ENCODE data around the gene MRPL2. TPM values are rescaled to one million over a fixed set of nuclear protein-coding genes. Genes with fewer than 3 reads are reported as not detected.

MRPL2 gene
- total RNA-seq, 1 donor from 2014 or later, result 50.5 TPM

DNA sequence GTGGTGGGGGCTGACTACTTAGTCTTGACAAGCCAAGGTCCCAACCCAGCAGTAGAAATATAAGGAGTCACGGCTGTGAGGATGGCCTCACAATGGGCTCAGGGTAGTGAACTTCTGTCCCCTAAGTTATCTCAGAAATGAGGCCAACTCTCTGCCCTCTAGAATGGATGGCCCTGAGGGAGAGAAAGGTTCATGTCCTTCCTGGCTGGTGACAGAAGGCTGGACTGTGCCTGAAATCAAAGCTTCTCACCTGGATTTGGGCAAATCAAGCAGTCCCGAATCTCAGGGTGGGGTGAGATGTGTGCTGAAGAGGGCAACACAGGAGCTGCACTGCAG, 25.1 kb downstream of the MRPL2 start:
- H3K4me1 Mint-ChIP-seq (ENCODE audit: low read depth, unreplicated experiment), result peaks cover 2% of the 10 kb centered on the region
- TF ChIP-seq, protein P1, sequence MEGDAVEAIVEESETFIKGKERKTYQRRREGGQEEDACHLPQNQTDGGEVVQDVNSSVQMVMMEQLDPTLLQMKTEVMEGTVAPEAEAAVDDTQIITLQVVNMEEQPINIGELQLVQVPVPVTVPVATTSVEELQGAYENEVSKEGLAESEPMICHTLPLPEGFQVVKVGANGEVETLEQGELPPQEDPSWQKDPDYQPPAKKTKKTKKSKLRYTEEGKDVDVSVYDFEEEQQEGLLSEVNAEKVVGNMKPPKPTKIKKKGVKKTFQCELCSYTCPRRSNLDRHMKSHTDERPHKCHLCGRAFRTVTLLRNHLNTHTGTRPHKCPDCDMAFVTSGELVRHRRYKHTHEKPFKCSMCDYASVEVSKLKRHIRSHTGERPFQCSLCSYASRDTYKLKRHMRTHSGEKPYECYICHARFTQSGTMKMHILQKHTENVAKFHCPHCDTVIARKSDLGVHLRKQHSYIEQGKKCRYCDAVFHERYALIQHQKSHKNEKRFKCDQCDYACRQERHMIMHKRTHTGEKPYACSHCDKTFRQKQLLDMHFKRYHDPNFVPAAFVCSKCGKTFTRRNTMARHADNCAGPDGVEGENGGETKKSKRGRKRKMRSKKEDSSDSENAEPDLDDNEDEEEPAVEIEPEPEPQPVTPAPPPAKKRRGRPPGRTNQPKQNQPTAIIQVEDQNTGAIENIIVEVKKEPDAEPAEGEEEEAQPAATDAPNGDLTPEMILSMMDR (IDR thresholded peaks at IDR 0.05; ENCODE audit: partially characterized antibody, unreplicated experiment), result no peak
- no peak overlapping the region for H3K27ac Mint-ChIP-seq (ENCODE audit: unreplicated experiment)
- H3K4me3 Mint-ChIP-seq (ENCODE audit: unreplicated experiment), result no peak overlapping the region
- H3K27me3 Mint-ChIP-seq (ENCODE audit: unreplicated experiment), result peaks cover 7% of the 10 kb centered on the region
- no peaks in the 10 kb centered on the region for H3K9me3 Mint-ChIP-seq (ENCODE audit: unreplicated experiment)
- H3K36me3 Mint-ChIP-seq (ENCODE audit: unreplicated experiment), result no peaks in the 10 kb centered on the region
- no peak for DNase-seq

DNA sequence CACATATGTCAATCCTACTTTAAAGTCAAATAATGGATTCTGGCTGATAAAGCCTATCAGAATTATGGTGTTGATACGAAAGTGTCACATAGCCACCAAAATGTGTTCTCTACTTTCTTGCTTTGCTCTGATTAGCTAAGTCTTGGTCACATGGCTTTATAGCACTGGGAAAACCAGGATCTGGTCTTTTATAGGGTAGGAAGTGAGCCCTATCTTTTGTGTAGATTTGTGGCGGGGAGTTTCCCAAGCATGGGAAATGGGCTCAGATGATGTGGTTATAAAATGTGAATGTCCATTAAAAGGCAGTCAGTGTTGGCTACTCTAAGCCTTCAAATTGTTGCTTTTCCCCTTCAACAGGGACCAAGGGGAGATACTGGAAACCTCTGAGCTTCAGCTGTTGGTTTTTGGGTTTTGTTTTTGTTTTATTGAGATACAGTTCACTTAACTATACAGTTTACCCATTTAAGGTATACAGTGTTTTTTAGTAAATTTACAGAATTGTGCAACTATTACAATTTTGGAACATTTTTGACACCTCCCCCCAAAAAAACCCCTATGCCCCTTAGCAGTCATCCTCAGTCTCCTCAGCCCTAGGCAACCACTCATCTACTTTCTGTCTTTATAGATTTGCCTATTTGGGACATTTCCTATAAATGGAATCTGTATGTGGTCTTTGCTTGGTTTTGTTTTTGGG, 25.6 kb downstream of the MRPL2 start:
- no peak overlapping the region for H3K4me3 Mint-ChIP-seq (ENCODE audit: unreplicated experiment)
- TF ChIP-seq, protein P1 (IDR thresholded peaks at IDR 0.05; ENCODE audit: partially characterized antibody, unreplicated experiment), result no peak
- H3K27ac Mint-ChIP-seq (ENCODE audit: unreplicated experiment), result peak overlapping the region; percentile 5
- H3K27me3 Mint-ChIP-seq (ENCODE audit: unreplicated experiment), result peaks cover 4% of the 10 kb centered on the region
- no peaks in the 10 kb centered on the region for H3K36me3 Mint-ChIP-seq (ENCODE audit: unreplicated experiment)
- H3K9me3 Mint-ChIP-seq (ENCODE audit: unreplicated experiment), result no peaks in the 10 kb centered on the region
- peaks cover 2% of the 10 kb centered on the region for H3K4me1 Mint-ChIP-seq (ENCODE audit: low read depth, unreplicated experiment)
- DNase-seq, result no peak

DNA sequence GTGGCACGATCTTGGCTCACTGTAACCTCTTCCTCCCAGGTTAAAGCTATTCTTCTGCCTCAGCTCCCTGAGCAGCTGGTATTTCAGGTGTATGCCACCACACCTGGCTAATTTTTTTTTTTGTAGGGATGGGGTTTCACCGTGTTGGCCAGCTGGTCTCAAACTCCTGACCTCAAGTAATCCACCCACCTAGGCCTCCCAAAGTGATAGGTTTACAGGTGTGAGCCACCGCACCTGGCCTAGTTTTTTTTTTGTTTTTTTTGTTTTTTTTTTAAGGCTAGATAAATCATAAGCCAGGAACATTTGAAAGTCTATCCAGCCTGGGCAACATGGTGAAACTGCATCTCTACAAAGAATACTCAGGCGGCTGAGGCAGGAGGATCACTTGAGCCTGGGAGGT, 26.9 kb downstream of the MRPL2 start:
- TF ChIP-seq, protein P1 (IDR thresholded peaks at IDR 0.05; ENCODE audit: partially characterized antibody, unreplicated experiment), result no peak
- Mint-ChIP-seq H3K27me3 (ENCODE audit: unreplicated experiment) (peaks cover 2% of the 10 kb centered on the region), H3K27ac (ENCODE audit: unreplicated experiment) (no peak overlapping the region), H3K4me3 (ENCODE audit: unreplicated experiment) (no peak overlapping the region), H3K9me3 (ENCODE audit: unreplicated experiment) (no peaks in the 10 kb centered on the region), H3K36me3 (ENCODE audit: unreplicated experiment) (no peaks in the 10 kb centered on the region), H3K4me1 (ENCODE audit: low read depth, unreplicated experiment) (peaks cover 2% of the 10 kb centered on the region)
- no peak for DNase-seq

DNA sequence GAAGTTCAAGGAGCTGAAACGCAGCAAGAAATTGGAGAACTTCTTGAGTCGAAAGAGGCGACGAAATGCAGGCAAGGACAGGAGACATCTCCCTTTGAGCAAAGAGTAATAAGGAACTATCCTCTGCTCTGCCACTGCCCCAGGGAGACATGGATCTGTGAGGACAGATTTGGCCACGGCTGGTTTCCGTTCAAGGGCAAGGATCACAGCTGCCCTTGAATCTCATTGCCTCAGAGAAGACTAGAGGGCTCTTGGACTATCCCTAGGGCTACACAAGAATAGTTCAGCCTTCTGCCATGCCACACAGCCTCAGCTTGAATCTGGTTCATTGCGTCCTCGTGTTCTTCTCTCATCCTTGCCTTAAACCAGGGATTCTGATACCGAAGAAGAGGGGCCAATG, 30.1 kb downstream of the MRPL2 start:
- Mint-ChIP-seq H3K4me3 (ENCODE audit: unreplicated experiment) (no peak overlapping the region), H3K9me3 (ENCODE audit: unreplicated experiment) (peaks cover 1% of the 10 kb centered on the region), H3K36me3 (ENCODE audit: unreplicated experiment) (no peaks in the 10 kb centered on the region)

DNA sequence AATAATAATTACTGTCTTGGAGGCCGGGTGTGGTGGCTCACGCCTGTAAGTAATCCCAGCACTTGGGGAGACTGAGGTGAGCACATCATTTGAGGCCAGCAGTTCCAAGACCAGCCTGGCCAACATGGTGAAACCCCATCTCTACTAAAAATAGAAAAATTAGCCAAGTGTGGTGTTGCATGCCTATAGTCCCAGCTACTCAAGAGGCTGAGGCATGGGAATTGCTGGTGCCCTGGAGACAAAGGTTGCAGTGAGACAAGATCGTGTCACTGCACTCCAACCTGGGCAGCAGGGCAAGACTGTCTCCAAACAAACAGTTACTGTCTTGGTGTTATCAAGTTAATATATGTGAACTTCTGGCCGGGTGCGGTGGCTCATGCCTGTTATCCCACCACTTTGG, 32.9 kb downstream of the MRPL2 start:
- Mint-ChIP-seq H3K9me3 (ENCODE audit: unreplicated experiment) (peaks cover 5% of the 10 kb centered on the region), H3K36me3 (ENCODE audit: unreplicated experiment) (no peaks in the 10 kb centered on the region), H3K4me1 (ENCODE audit: low read depth, unreplicated experiment) (no peaks in the 10 kb centered on the region), H3K4me3 (ENCODE audit: unreplicated experiment) (no peak overlapping the region), H3K27me3 (ENCODE audit: unreplicated experiment) (peaks cover 3% of the 10 kb centered on the region), H3K27ac (ENCODE audit: unreplicated experiment) (no peak overlapping the region)
- no peak for DNase-seq
- TF ChIP-seq, protein P1 (IDR thresholded peaks at IDR 0.05; ENCODE audit: partially characterized antibody, unreplicated experiment), result no peak

More for the DNA sequence above, 30.1 kb downstream of the MRPL2 start:
- TF ChIP-seq, protein P1 (IDR thresholded peaks at IDR 0.05; ENCODE audit: partially characterized antibody, unreplicated experiment), result no peak
- no peaks in the 10 kb centered on the region for H3K4me1 Mint-ChIP-seq (ENCODE audit: low read depth, unreplicated experiment)
- H3K27me3 Mint-ChIP-seq (ENCODE audit: unreplicated experiment), result peaks cover 2% of the 10 kb centered on the region
- no peak for DNase-seq
- H3K27ac Mint-ChIP-seq (ENCODE audit: unreplicated experiment), result no peak overlapping the region

Measured in glutamatergic neuron (in vitro differentiated cells).